ENCODE results near the gene CRYBG2. TPM values are rescaled to one million over a fixed set of nuclear protein-coding genes. Genes with fewer than 3 reads are reported as not detected.
A peak's percentile ranks its signal among the peaks of the same experiment; 100 is the strongest.
"Not testable (repeated sequence)": the region's sequence is repeated elsewhere in the genome, so short reads cannot be mapped to it uniquely, and the experiment has no call there.

Gene CRYBG2
- total RNA-seq, 2 experiments from 2014 or later = 2.2 to 2.6 TPM

GRCh38 chr1:26378088-26378878 is 24.4 kb upstream of the CRYBG2 start:
- Mint-ChIP-seq H3K36me3 (ENCODE audit: low read depth) (peaks cover 15% of the 10 kb centered on the region), H3K27me3 (no peaks in the 10 kb centered on the region), H3K4me1 (peaks cover 80% of the 10 kb centered on the region), H3K9me3 (peaks cover 2% of the 10 kb centered on the region), H3K4me3 (peak overlapping the region; percentile 30), H3K27ac (peak overlapping the region; percentile 88)
- ChIA-PET POLR2A (interaction anchor here (0.7 to 1.3 kb wide), 2 partner anchors 31 to 94 kb away, joined by 4 read pairs; no protein-coding TSS in a partner anchor), CTCF (interaction anchor here (0.5 to 4.0 kb wide), 14 partner anchors 8 to 144 kb away, joined by 3 to 33 read pairs (median 4); partner anchors contain the start of genes CEP85, DHDDS and SH3BGRL3)
- peak; percentile 88 for DNase-seq

DNA sequence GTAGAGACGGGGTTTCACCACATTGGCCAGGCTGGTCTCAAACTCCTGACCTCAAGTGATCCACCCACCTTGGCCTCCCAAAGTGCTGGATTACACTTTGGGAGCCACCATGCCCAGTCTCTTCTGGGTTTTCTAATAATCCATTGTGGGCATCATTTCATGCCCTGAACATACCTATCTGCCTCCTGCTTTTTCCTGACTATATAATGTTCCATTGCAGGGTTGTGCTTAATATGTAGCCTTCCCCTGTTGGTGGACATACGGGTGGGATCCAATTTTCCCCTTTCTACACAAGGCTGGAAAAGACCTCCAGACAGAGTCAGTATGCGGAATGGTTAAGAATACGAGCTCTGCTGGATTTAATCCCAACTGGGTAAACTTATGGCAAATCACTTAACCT is 22.1 kb upstream of the CRYBG2 start:
- Mint-ChIP-seq H3K27me3 (no peaks in the 10 kb centered on the region), H3K9me3 (peaks cover 11% of the 10 kb centered on the region), H3K4me1 (peaks cover 90% of the 10 kb centered on the region), H3K27ac (peak overlapping the region; percentile 87), H3K4me3 (no peak overlapping the region), H3K36me3 (ENCODE audit: low read depth) (peaks cover 23% of the 10 kb centered on the region)
- POLR2A ChIA-PET = interaction anchor here (0.6 kb wide), 1 partner anchor 22 kb away, joined by 8 read pairs; no protein-coding TSS in a partner anchor
- CTCF ChIA-PET = interaction anchor here (0.8 to 4.0 kb wide), 7 partner anchors 13 to 124 kb away, joined by 3 to 33 read pairs (median 4); no protein-coding TSS in a partner anchor
- no peak for DNase-seq

DNA sequence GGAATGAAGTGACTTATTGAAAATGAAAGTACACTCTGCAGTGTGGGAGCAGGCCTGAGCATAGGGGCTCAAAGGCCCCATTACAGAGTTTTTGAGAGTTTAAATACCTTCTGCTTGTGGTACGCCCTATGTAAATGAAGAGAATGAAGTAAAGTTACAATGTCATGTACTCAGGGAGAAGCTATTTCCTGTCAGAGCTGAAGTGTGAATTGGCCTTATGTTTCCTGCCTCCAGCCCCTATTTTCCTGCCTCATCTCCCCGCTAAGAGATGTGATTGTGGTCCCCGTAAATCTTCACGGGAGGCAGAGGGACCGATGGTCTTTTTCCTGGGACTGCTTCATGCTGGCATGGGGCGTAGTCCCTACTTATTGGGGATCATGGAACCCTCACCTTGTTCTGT is 21.2 kb upstream of the CRYBG2 start:
- Mint-ChIP-seq H3K4me1 (peaks cover 94% of the 10 kb centered on the region), H3K27ac (peak overlapping the region; percentile 87), H3K27me3 (no peaks in the 10 kb centered on the region), H3K36me3 (ENCODE audit: low read depth) (peaks cover 30% of the 10 kb centered on the region), H3K4me3 (peak overlapping the region; percentile 43), H3K9me3 (peaks cover 16% of the 10 kb centered on the region)
- ChIA-PET CTCF (interaction anchor here (0.7 to 3.2 kb wide), 7 partner anchors 11 to 98 kb away, joined by 3 to 26 read pairs (median 4); no protein-coding TSS in a partner anchor), POLR2A (no interaction called here)
- no peak for DNase-seq

- H3K4me3 Mint-ChIP-seq, DNase-seq, H3K27me3 Mint-ChIP-seq, POLR2A ChIA-PET: not testable (repeated sequence)
- H3K4me1 Mint-ChIP-seq = peaks cover 91% of the 10 kb centered on the region
- peaks cover 16% of the 10 kb centered on the region for H3K9me3 Mint-ChIP-seq
- H3K27ac Mint-ChIP-seq = peak overlapping the region; percentile 87
- CTCF ChIA-PET = interaction anchor here (0.7 to 3.2 kb wide), 8 partner anchors 11 to 89 kb away, joined by 3 to 26 read pairs (median 4); partner anchors contain the start of gene CD52
- peaks cover 30% of the 10 kb centered on the region for H3K36me3 Mint-ChIP-seq (ENCODE audit: low read depth)
Measured at GRCh38 chr1:26374361-26374760, 20.4 kb upstream of the CRYBG2 start.

DNA sequence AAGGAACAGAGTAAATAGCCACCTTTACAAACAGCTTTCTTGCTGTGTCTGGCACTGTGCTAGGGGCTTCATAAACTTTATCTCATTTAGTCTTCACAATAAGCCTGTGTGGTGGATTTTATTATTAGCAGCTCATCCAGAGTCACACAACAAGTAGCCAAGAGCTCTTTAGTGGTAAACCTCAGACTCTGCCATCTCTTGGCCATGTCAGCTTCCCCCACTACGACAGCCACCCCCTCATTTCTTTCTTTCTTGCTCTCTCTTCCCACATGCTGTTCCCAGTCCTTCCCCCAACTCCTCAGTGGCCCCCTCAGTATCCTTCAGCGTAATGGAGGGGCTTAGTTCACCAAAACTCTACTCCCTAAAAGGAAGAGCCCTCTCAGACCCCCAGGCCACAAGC is 19.9 kb upstream of the CRYBG2 start:
- Mint-ChIP-seq H3K4me3 (no peak overlapping the region), H3K4me1 (peaks cover 86% of the 10 kb centered on the region), H3K9me3 (peaks cover 16% of the 10 kb centered on the region), H3K27ac (peak overlapping the region; percentile 87), H3K36me3 (ENCODE audit: low read depth) (peaks cover 29% of the 10 kb centered on the region), H3K27me3 (no peaks in the 10 kb centered on the region)
- POLR2A ChIA-PET = no interaction called here
- CTCF ChIA-PET = interaction anchor here (1.0 to 3.2 kb wide), 9 partner anchors 9 to 94 kb away, joined by 3 to 26 read pairs (median 3); partner anchors contain the start of genes CD52 and SH3BGRL3
- no peak for DNase-seq

GRCh38 chr1:26373281-26373680 is 19.4 kb upstream of the CRYBG2 start:
- ChIA-PET CTCF (interaction anchor here (1.0 to 3.2 kb wide), 8 partner anchors 9 to 94 kb away, joined by 3 to 26 read pairs (median 3); partner anchors contain the start of genes CD52 and SH3BGRL3), POLR2A (no interaction called here)
- Mint-ChIP-seq H3K27me3 (no peaks in the 10 kb centered on the region), H3K27ac (peak overlapping the region; percentile 87), H3K36me3 (ENCODE audit: low read depth) (peaks cover 26% of the 10 kb centered on the region), H3K4me3 (peak overlapping the region; percentile 31), H3K4me1 (peaks cover 84% of the 10 kb centered on the region), H3K9me3 (peaks cover 16% of the 10 kb centered on the region)
- peak; percentile 72 for DNase-seq

- H3K27me3 Mint-ChIP-seq, DNase-seq, POLR2A ChIA-PET: not testable (repeated sequence)
- H3K4me3 Mint-ChIP-seq = peak within 1 kb of the TSS; percentile 45
- H3K27ac Mint-ChIP-seq = peak within 1 kb of the TSS; percentile 87
- peaks cover 25% of the 10 kb centered on the region for H3K36me3 Mint-ChIP-seq (ENCODE audit: low read depth)
- H3K9me3 Mint-ChIP-seq = peaks cover 16% of the 10 kb centered on the region
- CTCF ChIA-PET = interaction anchor here (1.4 to 3.2 kb wide), 3 partner anchors 9 to 93 kb away, joined by 3 to 26 read pairs (median 4); partner anchors contain the start of gene SH3BGRL3
- H3K4me1 Mint-ChIP-seq = peaks cover 78% of the 10 kb centered on the region
Measured at GRCh38 chr1:26372611-26373010, 18.7 kb upstream of the CRYBG2 start, which contains the start of gene ZNF683. Gene ZNF683, minus strand, starts transcription at chr1:26372750. Its CDS starts 4,179 bp downstream, at chr1:26368571.

- Mint-ChIP-seq H3K36me3 (ENCODE audit: low read depth) (peaks cover 25% of the 10 kb centered on the region), H3K9me3 (peaks cover 16% of the 10 kb centered on the region), H3K4me1 (peaks cover 72% of the 10 kb centered on the region), H3K27ac (peak overlapping the region; percentile 87), H3K4me3 (no peak overlapping the region), H3K27me3 (peaks cover 2% of the 10 kb centered on the region)
- ChIA-PET CTCF (interaction anchor here (0.9 to 1.7 kb wide), 3 partner anchors 10 to 138 kb away, joined by 3 to 4 read pairs (median 3); partner anchors contain the start of genes CEP85 and SH3BGRL3), POLR2A (no interaction called here)
- no peak for DNase-seq
Measured at GRCh38 chr1:26372039-26372438, 18.1 kb upstream of the CRYBG2 start.

DNA sequence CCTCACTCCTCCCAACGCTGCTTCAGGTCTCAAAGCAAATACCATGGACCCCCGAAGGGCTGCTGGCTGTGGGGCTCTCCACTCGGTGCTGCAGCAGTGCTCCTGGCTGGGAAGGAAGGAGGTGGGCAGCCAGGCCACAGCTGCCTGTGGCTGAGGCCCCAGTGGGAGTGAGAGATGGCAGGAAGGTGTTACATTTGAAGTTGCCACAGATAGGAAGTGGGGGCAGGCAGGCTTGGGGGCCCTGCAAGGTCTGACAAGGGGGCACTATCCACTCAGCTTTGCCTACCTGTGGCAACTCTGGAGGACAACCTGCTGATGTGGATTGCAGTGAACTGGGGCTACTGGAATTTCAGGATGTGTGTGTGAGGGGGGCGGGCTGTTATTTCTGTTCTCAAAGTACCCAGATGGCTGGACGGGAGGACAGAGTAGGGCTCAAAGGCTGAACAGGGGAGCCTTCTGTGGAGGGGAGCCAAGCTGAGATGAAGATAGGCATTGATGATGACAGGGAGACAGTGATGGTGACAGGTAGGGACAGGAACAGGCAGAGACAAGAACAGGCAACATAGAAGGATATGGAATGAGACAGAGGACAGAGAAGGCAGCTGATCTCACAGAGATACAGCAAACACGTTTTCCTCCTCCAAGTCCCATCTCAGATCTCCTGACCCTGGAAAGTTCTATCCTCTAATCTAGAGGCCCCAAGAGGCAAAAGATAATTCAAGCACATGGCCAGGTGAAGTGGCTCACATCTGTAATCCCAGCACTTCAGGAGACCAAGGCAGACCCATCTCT is 16.9 kb upstream of the CRYBG2 start:
- Mint-ChIP-seq H3K27me3 (peaks cover 5% of the 10 kb centered on the region), H3K9me3 (peaks cover 14% of the 10 kb centered on the region), H3K4me3 (no peak overlapping the region), H3K27ac (peak overlapping the region; percentile 78), H3K4me1 (peaks cover 62% of the 10 kb centered on the region), H3K36me3 (ENCODE audit: low read depth) (peaks cover 17% of the 10 kb centered on the region)
- no peak for DNase-seq
- ChIA-PET POLR2A (no interaction called here), CTCF (interaction anchor here (0.8 to 1.6 kb wide), 6 partner anchors 9 to 171 kb away, joined by 3 to 11 read pairs (median 4); no protein-coding TSS in a partner anchor)

DNA sequence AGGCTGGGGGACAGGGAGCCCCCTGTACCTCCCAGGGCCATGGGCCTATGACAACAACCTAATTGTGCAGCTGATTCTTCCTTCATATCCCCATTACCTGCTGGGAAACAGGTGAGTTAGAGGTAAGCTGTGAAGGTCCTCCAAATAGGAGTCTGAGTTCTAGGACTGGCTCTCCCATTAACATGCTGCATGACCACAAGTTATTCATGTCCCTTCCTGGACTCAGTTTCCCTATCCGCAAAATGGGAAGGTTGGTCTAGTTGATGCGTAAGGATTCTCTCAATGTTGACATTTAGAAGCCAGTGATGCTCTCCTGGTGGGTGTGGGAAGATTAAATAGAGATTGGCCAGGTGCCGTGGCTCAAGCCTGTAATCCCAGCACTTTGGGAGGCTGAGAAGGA is 14.6 kb upstream of the CRYBG2 start:
- Mint-ChIP-seq H3K4me1 (peaks cover 54% of the 10 kb centered on the region), H3K9me3 (peaks cover 14% of the 10 kb centered on the region)
- POLR2A ChIA-PET = no interaction called here

DNA sequence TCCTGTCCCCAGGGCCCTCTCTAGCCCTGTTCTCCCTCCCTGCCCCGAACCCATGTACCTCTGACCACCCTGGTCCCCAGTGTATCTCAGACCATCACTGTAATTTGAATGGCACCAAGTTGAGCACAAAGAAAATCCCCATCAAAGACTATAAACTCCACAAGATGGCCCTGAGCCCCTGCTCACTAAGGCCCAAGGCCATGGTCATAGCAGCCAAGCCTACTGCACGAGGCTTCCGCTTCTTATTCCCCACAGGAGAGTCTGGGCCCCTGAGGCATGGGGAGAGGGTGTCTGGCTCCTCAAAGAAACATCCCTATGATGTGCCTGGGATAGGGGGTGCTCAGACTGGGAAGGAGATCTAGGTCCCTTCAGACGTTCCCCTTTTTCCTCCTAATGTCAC is 14.1 kb upstream of the CRYBG2 start:
- Mint-ChIP-seq H3K4me3 (no peak overlapping the region), H3K27ac (peak overlapping the region; percentile 36), H3K9me3 (peaks cover 14% of the 10 kb centered on the region), H3K27me3 (peaks cover 10% of the 10 kb centered on the region), H3K4me1 (peaks cover 53% of the 10 kb centered on the region), H3K36me3 (ENCODE audit: low read depth) (peaks cover 17% of the 10 kb centered on the region)
- no peak for DNase-seq
- POLR2A ChIA-PET = no interaction called here
- CTCF ChIA-PET = no interaction called here

More for the DNA sequence above, 14.6 kb upstream of the CRYBG2 start:
- Mint-ChIP-seq H3K4me3 (no peak overlapping the region), H3K27ac (no peak overlapping the region), H3K36me3 (ENCODE audit: low read depth) (peaks cover 17% of the 10 kb centered on the region), H3K27me3 (peaks cover 10% of the 10 kb centered on the region)
- CTCF ChIA-PET = interaction anchor here (1.9 kb wide), 1 partner anchor 83 kb away, joined by 7 read pairs; no protein-coding TSS in a partner anchor
- no peak for DNase-seq

- H3K4me3 Mint-ChIP-seq = no peak overlapping the region
- POLR2A ChIA-PET = no interaction called here
- H3K27me3 Mint-ChIP-seq = peaks cover 13% of the 10 kb centered on the region
- peaks cover 15% of the 10 kb centered on the region for H3K36me3 Mint-ChIP-seq (ENCODE audit: low read depth)
- peaks cover 48% of the 10 kb centered on the region for H3K4me1 Mint-ChIP-seq
- DNase-seq = no peak
- no peak overlapping the region for H3K27ac Mint-ChIP-seq
- CTCF ChIA-PET = no interaction called here
- peaks cover 11% of the 10 kb centered on the region for H3K9me3 Mint-ChIP-seq
Measured at GRCh38 chr1:26367441-26367840, 13.5 kb upstream of the CRYBG2 start.

Data from activated CD4-positive, alpha-beta T cell treated with anti-CD3 and anti-CD28 coated beads, Interleukin-2, amount 10 ng/mL, durations not matched to agents 7 days and 5 days (primary cell).